Measurements from ENCODE around the gene TRAPPC3. TPM values are rescaled to one million over a fixed set of nuclear protein-coding genes. Genes with fewer than 3 reads are reported as not detected.

TRAPPC3 gene
- total RNA-seq, 1 donor = 111 TPM

DNA sequence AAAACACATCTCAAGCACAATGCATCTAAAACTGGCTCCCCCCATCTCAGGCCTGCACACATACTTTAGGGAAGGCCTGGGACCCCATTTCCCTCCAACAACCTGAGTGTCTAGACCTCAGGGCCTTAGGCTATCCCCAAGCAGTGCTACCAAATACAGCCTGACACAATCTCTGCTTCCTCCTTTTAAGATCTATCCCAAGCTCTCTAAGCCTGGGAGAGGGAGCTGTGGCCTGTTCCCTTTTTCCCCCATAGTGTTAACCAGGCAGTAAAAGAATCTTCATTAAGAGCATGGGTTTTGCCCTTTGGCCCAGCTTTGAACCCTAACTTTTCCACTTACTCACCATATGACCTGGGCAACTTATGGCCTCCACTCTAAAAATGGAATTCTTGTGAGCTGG lies 13.5 kb downstream of the TRAPPC3 start:
- Histone ChIP-seq H3K36me3 (ENCODE audit: insufficient read depth, low read length) (peaks cover 25% of the 10 kb centered on the region), H3K4me1 (ENCODE audit: insufficient read depth, low read length) (peaks cover 59% of the 10 kb centered on the region), H3K4me3 (ENCODE audit: insufficient read depth, low read length) (no peak overlapping the region), H3K4me2 (ENCODE audit: insufficient read depth, low read length) (peak overlapping the region; percentile 39), H3K79me2 (ENCODE audit: insufficient read depth, low read length) (peaks cover 34% of the 10 kb centered on the region), H2AFZ (ENCODE audit: low read length) (no peak overlapping the region), H3K27ac (ENCODE audit: low read depth, low read length) (peak overlapping the region; percentile 89), H4K20me1 (ENCODE audit: insufficient read depth, low read length) (peaks cover 6% of the 10 kb centered on the region), H3K27me3 (ENCODE audit: insufficient read depth, low read length) (no peaks in the 10 kb centered on the region), H3K9me3 (ENCODE audit: low read depth, low read length) (no peaks in the 10 kb centered on the region)
- DNase-seq (ENCODE audit: insufficient read length, low spot score, missing footprints) = no peak
- TF ChIP-seq, protein P1, sequence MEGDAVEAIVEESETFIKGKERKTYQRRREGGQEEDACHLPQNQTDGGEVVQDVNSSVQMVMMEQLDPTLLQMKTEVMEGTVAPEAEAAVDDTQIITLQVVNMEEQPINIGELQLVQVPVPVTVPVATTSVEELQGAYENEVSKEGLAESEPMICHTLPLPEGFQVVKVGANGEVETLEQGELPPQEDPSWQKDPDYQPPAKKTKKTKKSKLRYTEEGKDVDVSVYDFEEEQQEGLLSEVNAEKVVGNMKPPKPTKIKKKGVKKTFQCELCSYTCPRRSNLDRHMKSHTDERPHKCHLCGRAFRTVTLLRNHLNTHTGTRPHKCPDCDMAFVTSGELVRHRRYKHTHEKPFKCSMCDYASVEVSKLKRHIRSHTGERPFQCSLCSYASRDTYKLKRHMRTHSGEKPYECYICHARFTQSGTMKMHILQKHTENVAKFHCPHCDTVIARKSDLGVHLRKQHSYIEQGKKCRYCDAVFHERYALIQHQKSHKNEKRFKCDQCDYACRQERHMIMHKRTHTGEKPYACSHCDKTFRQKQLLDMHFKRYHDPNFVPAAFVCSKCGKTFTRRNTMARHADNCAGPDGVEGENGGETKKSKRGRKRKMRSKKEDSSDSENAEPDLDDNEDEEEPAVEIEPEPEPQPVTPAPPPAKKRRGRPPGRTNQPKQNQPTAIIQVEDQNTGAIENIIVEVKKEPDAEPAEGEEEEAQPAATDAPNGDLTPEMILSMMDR (IDR thresholded peaks at IDR 0.05; ENCODE audit: extremely low read depth, low read depth, low read length) = no peak

DNA sequence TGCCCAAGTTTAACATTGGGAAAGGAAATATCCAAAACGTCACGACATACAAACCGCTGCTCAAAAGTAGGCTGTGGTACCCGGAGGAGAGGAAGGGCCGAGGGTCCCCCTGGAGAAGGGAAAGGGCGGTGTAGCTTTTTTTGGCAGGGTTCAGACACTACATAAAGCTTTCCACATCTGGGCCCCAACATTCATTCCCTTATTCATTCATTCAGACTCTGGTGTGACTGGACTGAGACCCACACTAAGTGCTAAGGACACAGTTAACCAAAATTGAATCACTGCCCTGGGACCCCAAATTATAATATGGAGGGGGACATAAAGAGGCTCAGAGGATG lies 14.0 kb downstream of the TRAPPC3 start:
- peaks cover 5% of the 10 kb centered on the region for H4K20me1 ChIP-seq (ENCODE audit: insufficient read depth, low read length)
- H3K79me2 ChIP-seq (ENCODE audit: insufficient read depth, low read length) = peaks cover 30% of the 10 kb centered on the region
- H3K27me3 ChIP-seq (ENCODE audit: insufficient read depth, low read length) = no peaks in the 10 kb centered on the region
- H3K4me3 ChIP-seq (ENCODE audit: insufficient read depth, low read length) = no peak overlapping the region
- H3K27ac ChIP-seq (ENCODE audit: low read depth, low read length) = peak overlapping the region; percentile 89
- DNase-seq (ENCODE audit: insufficient read length, low spot score, missing footprints) = peak; percentile 35
- no peaks in the 10 kb centered on the region for H3K9me3 ChIP-seq (ENCODE audit: low read depth, low read length)
- peaks cover 54% of the 10 kb centered on the region for H3K4me1 ChIP-seq (ENCODE audit: insufficient read depth, low read length)
- TF ChIP-seq, protein P1 (IDR thresholded peaks at IDR 0.05; ENCODE audit: extremely low read depth, low read depth, low read length) = no peak
- no peak overlapping the region for H2AFZ ChIP-seq (ENCODE audit: low read length)
- H3K4me2 ChIP-seq (ENCODE audit: insufficient read depth, low read length) = no peak overlapping the region
- peaks cover 25% of the 10 kb centered on the region for H3K36me3 ChIP-seq (ENCODE audit: insufficient read depth, low read length)

DNA sequence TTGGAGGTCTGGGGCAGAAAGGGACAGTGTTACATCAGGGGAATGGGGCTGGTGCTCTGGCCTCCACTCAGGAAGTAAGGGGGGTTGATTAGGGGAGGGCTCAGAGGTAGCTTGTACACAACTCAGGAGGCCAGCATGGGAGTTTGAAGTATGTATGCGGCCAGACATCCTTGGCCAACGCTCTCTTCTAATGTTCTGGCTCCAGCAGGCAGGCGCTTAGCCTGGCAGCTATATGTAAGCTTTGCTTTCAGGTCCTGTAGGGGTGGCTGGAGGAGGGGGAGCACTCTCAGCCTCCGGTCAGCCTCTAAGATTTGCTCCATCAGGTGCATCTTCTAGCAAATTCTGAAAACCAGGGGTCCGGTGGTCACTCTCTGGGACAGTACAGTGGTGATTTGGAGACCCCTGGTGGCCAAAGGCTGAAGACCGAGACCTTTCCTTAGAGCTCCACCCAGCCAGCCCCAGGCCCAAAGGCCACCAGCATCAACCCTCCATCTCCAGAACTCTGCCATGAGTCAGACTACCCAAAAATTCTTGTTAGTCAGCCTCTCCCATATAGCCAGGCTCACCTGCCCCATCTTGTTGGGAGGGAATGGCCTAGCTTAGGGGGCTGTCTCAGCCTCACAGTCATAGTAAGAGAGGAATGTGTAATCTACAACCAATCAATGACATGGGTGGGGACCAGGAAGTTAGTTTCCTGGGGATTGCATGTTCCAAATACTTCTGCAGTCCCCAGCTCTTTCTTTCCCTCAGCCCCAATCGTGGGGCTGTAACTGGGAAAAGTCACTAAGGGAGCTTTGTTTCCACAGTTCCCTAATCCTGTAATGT lies 14.6 kb downstream of the TRAPPC3 start:
- peak overlapping the region; percentile 89 for H3K27ac ChIP-seq (ENCODE audit: low read depth, low read length)
- H3K36me3 ChIP-seq (ENCODE audit: insufficient read depth, low read length) = peaks cover 20% of the 10 kb centered on the region
- no peak overlapping the region for H3K4me3 ChIP-seq (ENCODE audit: insufficient read depth, low read length)
- DNase-seq (ENCODE audit: insufficient read length, low spot score, missing footprints) = peak; percentile 91
- H3K4me2 ChIP-seq (ENCODE audit: insufficient read depth, low read length) = no peak overlapping the region
- peaks cover 50% of the 10 kb centered on the region for H3K4me1 ChIP-seq (ENCODE audit: insufficient read depth, low read length)
- no peaks in the 10 kb centered on the region for H4K20me1 ChIP-seq (ENCODE audit: insufficient read depth, low read length)
- H2AFZ ChIP-seq (ENCODE audit: low read length) = no peak overlapping the region
- peaks cover 24% of the 10 kb centered on the region for H3K79me2 ChIP-seq (ENCODE audit: insufficient read depth, low read length)
- H3K27me3 ChIP-seq (ENCODE audit: insufficient read depth, low read length) = no peaks in the 10 kb centered on the region
- no peaks in the 10 kb centered on the region for H3K9me3 ChIP-seq (ENCODE audit: low read depth, low read length)
- TF ChIP-seq, protein P1 (IDR thresholded peaks at IDR 0.05; ENCODE audit: extremely low read depth, low read depth, low read length) = peak; percentile 85

DNA sequence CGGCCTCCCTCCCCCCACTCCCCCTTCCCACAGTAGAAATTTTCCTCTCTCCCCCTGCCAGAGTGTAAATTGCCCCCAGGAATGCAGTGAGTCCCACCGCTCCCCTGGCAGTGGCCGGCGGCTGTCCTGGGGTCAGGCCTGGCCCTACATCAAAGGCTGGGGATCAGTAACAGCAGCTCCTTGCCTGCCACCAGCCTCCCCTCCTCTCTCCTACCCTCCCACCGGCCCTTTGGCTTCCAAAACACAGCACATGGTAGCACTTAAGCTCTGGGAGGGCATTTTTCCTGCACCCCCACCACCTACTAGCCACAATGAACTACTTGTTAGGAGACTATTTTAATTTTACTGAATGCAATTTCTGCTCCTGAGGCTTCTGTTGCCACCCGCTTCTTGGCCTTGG lies 15.3 kb downstream of the TRAPPC3 start:
- peak; percentile 46 for DNase-seq (ENCODE audit: insufficient read length, low spot score, missing footprints)
- Histone ChIP-seq H3K4me2 (ENCODE audit: insufficient read depth, low read length) (no peak overlapping the region), H2AFZ (ENCODE audit: low read length) (no peak overlapping the region)

More for the DNA sequence above, 15.3 kb downstream of the TRAPPC3 start:
- no peaks in the 10 kb centered on the region for H3K9me3 ChIP-seq (ENCODE audit: low read depth, low read length)
- H4K20me1 ChIP-seq (ENCODE audit: insufficient read depth, low read length) = no peaks in the 10 kb centered on the region
- H3K4me3 ChIP-seq (ENCODE audit: insufficient read depth, low read length) = no peak overlapping the region
- H3K79me2 ChIP-seq (ENCODE audit: insufficient read depth, low read length) = peaks cover 17% of the 10 kb centered on the region
- peaks cover 15% of the 10 kb centered on the region for H3K36me3 ChIP-seq (ENCODE audit: insufficient read depth, low read length)
- H3K27me3 ChIP-seq (ENCODE audit: insufficient read depth, low read length) = no peaks in the 10 kb centered on the region
- TF ChIP-seq, protein P1 (IDR thresholded peaks at IDR 0.05; ENCODE audit: extremely low read depth, low read depth, low read length) = no peak
- H3K27ac ChIP-seq (ENCODE audit: low read depth, low read length) = peak overlapping the region; percentile 29
- peaks cover 50% of the 10 kb centered on the region for H3K4me1 ChIP-seq (ENCODE audit: insufficient read depth, low read length)
